ENCODE measurements around the gene FARS2. TPM values are rescaled to one million over a fixed set of nuclear protein-coding genes. Genes with fewer than 3 reads are reported as not detected.
A peak's percentile ranks its signal among the peaks of the same experiment; 100 is the strongest.

Gene FARS2
- total RNA-seq, 1 donor from 2014 or later, result 7.3 TPM

DNA sequence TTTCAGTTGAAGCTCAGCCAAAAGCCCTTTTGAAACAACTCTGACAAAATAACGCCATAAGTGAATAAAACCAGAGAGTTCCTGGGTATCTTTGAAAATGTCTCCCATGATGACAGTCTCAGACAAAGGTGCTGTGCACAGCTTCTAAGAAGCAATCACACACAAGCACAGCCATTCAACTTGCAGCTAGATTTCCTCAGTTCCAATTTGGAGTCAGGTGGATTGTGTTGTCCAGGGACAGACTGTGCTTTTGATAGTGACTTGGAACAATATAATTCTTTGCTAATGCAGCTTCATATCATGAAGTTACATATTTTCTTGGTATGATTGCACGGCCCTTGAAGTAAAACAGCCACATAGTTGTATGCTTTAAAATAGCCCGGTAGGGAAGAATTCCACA, 105.6 kb downstream of the FARS2 start:
- DNase-seq (ENCODE audit: low read depth), result no peak

DNA sequence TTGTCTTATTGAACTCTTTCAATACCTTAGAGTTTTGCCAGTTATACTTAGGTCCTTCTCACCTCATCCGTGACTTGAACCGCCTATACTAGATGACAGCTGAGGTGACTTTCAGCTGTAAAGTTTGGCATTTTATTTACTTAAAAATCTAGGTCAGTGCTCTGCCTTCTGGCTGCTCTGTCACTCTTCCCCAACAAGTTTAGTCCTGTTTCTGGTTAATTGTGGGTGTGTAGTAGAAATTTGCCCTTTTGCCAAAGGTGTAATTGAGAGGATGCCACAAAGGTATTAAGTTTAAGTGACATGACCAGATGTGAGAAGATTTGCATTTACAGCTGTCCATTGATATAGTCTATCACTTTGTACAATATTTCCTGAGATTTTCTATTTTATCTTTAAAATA, 106.2 kb downstream of the FARS2 start:
- no peak for DNase-seq (ENCODE audit: low read depth)

DNA sequence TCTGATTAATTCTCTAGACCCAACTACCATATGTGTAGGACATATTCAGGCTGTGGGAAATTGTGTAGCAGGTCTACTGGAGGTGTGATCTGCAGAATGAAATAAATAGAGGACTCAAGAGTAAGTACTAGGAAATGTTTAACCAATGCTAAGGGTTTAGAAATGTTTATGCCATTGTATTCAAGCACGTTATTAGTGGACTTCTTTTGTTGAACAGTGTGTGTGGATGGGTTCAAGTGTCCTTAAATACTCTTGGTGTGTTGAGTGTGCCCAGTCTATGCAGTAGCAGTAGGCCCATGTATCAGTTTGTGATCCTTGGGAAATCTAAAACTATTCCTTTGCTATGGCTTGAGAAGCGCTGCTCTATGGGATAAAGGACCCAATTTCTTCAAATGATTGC, 112.1 kb downstream of the FARS2 start:
- no peak for DNase-seq (ENCODE audit: low read depth)

DNA sequence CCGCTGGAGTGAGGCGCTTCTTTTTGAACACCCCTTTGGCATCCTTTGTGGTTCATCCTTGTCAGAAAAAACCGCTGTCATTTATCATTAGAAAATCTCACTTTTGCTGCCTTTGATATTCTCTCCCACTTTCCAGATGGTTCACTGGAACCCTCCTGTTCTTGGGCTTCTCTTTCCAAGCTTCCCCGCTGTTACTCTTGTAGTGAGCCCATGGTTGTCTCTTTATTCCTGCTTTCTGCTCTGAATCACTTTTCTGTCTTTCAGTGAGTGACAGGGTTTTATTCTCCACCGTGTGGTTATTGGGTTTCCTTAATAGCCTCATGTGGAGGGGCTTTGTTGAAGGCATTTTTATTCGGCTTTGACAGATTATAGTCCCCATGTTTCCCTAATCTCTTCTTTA, 117.0 kb downstream of the FARS2 start:
- no peak for DNase-seq (ENCODE audit: low read depth)

DNA sequence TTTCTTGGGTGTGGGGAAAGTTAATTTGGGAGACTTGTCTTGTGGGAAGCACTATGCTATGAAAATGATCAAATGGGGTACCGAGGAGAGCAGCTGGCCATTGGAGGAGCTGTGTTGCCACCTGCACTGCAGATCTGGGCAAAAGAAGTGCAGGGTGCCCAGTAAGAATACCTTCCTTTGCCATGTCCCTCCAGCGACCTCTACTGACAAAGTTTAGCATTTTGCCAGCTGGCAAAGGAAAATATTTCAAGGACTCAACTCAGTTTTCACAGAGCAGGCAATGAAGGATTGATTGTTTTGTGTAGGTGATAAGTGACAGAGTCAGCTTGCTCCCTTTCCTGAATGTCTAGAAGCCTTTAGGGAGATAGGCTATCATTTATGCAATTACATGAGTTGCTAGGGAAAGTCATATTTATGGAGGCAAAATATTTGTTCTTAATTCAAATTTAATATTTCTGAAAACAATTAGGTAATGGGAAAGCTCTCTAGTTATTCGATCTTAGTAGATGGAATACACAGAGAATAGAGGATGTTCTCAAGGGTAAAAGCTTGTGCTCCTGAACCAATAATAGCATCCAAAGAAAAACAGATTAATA, 118.4 kb downstream of the FARS2 start:
- no peak for DNase-seq (ENCODE audit: low read depth)

DNA sequence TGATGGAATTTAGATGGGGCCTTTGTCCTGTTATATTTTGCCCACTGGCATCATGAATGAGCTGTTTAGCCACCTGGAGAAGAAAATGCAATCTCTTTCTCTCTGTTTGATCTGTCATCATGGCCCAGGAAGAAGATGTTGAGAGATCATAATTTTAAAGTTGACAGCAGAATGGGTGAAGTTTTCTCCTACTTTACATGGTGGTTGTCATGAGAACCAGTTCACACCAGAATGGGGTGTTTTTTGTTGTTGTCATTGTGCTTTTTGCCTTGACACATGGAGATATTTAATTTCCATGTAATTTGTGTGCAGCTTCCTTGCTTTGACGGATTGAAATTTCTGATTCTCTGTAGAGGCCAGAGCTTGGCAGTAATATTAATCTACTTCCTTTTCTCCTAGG, 122.5 kb downstream of the FARS2 start:
- DNase-seq (ENCODE audit: low read depth), result no peak

DNA sequence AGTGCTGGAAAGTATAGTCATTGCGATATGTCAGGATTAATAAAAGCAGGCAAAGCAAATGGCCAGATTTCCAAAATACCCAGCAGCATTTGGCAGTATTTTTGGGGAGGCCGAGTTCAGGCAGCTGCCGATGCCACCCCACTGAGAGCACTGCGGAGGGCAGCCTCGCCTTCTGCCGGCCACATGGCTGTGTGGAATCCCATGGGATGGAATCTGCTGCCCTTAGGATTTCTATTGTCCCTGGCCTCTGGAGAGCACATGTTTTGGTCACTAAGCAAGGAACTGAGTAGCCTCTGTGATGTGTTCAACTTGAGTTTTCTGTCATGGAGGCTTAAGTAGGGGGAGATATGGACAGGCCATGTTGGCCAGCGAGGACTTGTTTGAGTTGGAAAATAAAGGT, 123.0 kb downstream of the FARS2 start:
- peak; percentile 54 for DNase-seq (ENCODE audit: low read depth)

DNA sequence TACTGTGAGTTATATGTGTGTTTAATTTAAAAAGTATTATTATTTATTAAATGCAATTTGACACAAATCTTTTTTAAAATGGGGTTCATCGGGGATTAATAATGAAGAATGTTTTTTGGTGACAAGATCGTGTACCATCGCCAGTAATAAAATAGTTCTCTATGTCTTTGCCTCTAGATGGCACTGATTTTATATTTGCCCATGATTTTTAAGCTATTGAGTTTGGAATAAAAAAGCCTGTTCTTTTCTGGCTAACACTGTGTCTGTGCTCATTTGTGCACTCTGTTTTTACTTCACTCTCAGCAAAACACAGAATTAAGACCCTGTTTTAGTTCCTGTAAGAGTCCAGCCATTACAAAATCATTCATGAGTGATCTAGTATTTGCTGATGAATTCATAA, 127.0 kb downstream of the FARS2 start:
- no peak for DNase-seq (ENCODE audit: low read depth)

DNA sequence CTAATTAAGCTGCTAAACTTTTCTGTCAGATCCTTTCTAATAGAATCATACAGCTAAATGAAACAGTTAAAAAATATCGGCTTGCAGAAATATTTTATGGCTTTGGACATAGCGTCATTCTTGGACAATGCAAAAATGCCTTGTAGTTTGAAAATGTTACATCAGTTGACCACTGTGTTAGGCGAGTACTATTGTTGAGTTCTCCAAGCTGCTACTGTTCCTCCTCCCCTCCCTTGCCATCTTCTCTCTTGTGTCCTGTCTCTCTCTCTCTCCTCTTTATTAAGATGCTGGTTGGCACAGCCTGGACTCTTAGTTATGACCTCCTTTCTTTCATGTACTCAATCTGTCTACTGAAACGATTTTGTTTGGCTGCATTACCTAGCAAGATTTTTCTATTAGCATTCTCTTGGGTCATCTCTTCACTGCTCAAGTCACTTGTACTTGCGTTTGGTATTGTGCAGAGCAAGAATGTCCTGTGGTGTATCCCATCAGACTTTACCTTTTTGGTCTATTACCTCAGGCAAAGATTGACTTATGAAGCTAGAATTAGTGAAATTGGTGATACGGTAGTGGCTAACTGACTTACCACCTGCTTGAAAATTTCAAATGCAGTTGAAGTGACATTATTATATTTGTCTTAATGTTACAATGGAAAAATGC, 127.9 kb downstream of the FARS2 start:
- no peak for DNase-seq (ENCODE audit: low read depth)

DNA sequence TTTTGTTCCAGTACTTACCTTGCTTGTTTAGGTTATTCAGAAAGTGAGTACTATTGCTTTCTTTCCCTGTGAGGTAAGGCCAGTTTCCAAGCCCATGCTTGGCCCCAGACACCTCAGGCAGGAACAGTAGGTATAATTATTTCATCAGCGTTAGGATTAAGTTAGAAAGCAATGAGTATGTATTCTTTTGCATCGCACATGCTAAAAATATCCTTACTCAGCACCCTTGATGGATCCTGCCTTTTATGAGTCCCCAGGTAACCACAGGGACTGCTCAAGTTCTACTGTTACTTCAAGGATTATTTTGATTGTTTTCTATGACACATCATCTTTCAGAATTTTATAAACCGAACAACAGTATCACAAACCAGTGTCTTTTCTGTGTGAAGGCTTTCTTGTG, 128.9 kb downstream of the FARS2 start:
- DNase-seq (ENCODE audit: low read depth), result no peak

DNA sequence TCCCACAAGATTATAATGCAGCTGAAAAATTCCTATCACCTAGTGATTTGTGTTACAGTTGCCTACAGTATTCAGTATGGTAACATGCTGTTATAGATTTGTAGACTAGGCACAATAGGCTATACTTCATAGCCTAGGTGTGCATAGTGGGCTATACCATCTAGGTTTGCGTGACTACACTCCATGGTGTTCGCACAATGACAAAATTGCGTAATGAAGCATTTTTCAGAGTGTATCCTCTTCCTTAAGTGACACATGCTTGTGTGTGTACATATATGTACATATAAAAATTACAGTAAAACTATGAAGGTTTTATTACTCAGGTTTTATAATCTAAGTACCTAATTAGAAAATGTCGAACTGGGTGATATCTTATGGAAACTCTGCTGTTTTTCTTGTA, 133.0 kb downstream of the FARS2 start:
- DNase-seq (ENCODE audit: low read depth), result no peak

DNA sequence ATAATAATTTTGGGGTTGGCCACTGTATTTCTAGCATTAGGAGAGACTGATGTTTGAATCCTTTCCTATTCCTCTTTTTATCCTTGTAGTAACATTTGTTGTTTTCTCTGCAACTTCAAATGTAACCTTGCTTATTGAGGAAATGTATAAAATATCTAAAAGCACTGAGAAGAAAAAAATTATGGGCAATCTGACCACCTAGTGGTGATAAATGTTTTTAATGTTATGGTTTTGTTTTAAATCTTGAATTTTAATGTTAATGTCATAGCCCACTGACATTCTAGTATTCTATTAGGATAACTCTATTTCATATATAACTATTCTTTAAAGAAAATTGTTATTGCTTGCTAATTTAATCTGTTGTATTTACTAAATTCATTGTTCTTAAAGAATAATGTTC, 134.4 kb downstream of the FARS2 start:
- DNase-seq (ENCODE audit: low read depth), result no peak

DNA sequence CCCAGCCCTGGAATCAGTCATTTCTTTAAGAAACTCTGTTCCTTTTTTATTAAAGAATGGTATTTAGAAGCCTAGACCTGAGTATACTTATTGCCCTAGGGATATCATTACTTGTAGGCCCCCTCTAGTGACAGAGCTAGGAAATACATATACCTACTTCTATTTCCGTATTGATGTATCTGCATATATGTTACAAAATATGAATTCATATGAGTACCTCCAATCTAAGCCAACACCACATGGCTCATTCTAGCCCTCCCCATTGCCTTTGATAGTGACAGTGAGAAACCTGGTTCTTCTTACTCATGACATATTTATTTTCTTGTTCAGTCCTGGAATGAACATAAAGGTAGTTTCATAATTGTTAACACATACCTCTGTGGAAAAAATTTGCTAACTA, 137.2 kb downstream of the FARS2 start:
- DNase-seq (ENCODE audit: low read depth), result peak; percentile 33

DNA sequence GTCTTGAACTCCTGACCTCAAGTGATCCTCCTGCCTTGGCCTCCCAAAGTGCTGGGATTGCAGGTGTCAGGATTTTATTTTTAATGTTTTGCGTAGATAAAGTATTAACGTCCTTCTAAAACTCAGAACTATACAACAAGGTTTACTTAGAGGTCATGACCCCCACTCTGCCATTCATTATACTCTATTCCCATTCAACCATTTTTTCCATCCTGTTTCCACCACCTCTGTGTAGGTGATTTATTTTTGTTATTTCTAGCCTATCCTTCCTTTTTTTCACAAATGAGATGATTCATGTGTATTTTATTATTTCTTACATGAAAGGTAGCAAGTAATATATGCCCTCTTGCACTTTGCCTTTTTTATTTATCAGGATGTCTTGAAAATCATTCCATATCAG, 138.1 kb downstream of the FARS2 start:
- DNase-seq (ENCODE audit: low read depth), result no peak

DNA sequence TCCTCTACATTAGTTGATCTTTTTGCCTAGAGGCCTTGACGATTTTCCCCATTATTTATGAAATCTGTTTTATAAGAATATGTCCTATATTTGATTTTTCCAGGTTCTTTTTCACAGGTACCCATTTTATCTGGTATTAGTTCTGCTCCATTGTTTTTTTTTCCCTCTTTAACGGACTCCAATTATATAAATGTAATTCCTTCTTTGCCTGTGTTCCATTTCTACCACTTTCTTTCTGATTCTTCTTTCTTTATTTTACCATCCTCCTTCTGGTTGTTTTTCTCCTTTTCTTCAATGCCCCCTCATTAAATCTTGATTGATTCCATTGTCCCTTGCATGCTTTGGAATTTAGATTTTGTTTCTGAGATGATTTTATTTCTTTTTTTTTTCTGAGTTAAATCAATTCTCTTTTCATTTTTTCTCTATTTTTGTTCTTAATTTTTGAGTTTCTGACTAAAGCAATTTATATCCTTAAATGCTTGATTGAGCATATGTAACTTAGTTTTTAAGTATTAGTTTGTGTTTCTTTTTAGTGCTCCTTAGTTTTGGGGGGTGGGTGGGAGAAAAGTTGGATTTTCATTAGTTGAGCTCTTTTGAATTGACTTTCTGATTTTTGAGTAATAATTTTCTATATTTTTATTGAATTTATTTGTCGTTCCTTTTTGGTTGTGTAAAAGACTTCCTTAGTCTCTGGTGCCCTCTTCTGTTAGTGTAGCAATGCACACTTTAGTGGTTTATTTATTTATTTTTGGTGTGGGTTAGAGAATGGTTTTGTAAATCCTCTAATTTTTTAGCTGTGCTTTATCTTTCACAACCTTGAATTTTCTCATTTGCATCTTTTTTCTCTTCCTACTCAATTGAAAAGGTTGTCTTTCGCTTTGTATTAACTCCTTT, 140.8 kb downstream of the FARS2 start:
- DNase-seq (ENCODE audit: low read depth), result peak; percentile 18

DNA sequence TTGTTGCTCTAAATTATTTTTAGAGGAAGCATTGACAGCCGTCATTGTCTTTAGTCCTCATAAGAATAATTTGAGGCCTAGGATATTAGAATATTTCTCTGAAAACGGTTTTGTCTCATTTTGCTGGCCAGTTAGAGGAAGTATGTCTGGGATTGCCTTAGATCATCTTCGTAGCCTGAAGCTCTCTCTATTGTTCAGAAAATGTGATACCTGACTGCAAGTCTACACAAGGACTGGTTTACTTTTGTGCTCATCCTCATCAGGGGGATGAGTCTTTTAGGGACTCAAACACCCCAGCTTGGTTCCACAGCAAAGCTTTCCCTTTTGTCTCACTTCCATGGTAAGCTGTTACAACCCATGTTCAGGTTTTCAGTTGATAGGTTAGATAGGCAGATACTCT, 141.8 kb downstream of the FARS2 start:
- DNase-seq (ENCODE audit: low read depth), result no peak

DNA sequence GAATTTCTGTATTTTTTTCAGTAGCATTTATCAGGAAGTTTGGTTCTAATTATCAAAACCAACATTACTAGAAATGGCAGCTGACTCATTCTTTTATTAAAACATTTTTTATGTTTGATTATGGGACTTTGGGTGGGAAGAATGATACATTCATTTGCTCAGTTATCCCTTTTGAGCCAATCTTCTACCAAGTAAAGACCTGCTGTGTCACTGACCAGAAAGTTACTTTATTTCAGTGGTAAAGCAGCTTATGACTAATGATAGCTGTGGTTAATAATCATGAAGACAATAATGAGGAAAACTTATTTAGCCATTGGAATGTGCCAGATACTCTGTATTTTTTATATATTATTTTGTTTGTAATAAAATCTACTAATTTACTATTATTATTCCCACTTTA, 142.3 kb downstream of the FARS2 start:
- DNase-seq (ENCODE audit: low read depth), result no peak

DNA sequence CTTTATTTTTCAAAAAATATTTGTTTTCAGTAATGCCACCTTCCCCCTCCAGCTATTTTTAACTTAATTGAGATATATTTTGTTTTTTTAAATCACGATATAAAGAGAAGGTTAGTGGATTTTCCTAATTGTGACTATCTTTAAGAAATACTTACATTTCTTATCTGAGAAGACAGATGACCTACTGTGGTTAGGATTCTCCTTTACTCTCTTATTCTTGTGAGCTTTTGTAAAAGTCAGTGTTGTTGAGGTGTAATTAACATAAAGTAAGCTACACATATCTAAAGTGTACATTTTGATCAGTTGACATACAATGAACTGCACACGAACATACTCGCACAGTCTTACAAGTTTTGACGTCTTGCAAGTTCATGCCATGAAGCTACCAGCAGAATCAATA, 144.7 kb downstream of the FARS2 start:
- no peak for DNase-seq (ENCODE audit: low read depth)

DNA sequence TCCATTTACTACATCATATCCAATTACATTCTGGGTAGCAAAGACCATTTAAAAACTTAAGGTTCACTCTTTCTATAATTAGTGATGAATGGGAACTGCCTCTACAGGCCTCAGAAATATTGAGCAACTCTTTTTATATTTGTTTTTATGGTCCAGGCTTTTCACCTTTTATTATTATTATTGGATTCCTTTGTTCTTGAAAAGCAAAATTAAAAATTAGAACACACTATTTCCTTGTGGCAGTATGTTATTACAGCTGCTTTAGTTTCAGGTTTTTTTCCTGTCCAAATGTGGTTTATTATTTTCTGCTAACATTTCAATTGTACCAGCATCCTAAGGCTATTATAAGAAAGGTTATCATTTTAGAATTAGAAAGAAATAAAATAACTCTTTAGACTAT, 150.1 kb downstream of the FARS2 start:
- peak; percentile 20 for DNase-seq (ENCODE audit: low read depth)

DNA sequence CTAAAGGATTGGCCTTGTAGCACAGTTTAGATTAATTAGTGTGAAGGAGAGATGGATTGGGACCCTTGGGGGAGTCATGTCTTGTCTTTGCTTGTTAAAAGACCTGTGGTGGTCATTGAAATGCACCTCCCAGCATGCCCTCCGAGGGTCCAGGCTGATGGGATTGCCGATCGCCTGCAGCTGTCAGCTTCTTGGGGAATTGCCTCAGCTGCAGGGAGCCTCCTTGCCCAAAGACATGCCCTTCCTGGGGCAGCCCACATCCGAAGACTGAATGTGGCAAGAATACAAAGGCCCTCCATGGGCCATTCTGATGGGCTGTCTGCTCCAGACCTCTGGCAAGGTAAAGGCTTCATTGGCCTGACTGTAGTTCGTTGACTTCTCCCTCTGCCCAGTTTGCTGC, 150.7 kb downstream of the FARS2 start:
- no peak for DNase-seq (ENCODE audit: low read depth)

DNA sequence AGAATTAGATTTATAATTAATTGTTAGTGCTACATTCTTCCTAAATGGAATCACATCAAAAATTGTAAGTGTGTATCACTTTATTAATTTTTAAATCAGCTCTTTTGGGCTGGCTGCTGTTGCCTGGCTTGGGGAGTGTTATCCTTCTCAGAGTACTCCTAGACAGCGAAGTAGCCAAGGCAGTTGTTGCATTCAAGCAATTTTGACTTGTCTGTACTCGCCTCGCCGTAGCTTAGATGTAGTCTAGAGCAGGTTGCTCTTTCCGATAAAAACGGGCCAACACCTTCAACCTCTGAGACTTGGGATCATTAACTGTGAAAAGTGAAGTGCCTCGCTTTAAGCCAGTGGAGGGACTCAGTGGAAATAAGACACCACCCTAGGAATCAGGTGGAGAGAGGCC, 151.3 kb downstream of the FARS2 start:
- no peak for DNase-seq (ENCODE audit: low read depth)

DNA sequence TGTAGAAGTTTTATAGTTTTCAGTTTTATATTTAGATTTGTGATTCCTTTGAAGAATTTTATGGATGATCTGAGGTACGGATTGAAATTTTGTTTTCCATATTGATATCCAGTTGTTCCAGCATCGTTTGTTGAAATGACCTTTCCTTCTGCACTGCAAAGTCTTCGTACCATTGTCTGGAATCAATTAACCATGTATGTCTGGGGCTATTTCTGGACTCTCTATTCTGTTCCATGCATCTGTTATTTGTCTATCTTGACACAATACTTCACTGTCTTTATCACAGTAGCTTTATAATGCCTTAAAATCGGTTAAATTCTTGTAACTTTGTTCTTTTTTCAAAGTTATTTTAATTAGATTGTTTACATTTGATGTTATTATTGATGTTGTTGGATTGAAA, 154.9 kb downstream of the FARS2 start:
- DNase-seq (ENCODE audit: low read depth), result no peak

Measured in myocyte (in vitro differentiated cells).